NCI-H146 treated with DMSO at 0.1 percent for 48 hours (cell line): Measurements from ENCODE around the gene PSMD12.
"Not testable (repeated sequence)": the region's sequence is repeated elsewhere in the genome, so short reads cannot be mapped to it uniquely, and the experiment has no call there.

Experiments used
- DNase-seq: peaks from one replicate; lab custom pipeline; 2025; ENCODE audit not compliant: unreplicated experiment; lab: John Stamatoyannopoulos, UW

Gene PSMD12

GRCh38 chr17:67366193-67367157, at the start of gene PSMD12:
Gene PSMD12 (minus strand): TSS chr17:67366577. CDS start chr17:67366519, 58 bp downstream.
- peak; percentile 74 for DNase-seq

DNA sequence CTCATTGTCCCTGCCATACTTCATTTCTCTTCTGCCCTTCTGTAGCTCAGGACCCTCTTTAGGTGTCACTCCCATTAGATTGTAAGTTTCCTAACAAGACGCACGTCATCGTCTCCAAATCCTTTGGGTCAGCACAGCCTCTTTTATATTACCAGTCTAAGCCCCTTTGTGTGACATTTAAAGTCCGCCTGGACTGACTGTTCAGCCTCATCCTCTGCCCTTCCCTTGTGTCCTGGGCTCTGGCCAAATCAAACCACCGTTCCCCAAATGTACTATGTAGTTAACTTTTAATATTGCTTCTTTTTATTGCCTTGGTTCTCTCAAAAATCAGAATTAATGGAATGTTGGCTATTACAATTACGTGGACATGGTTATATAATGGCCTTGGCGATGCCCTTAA, 48.9 kb upstream of the PSMD12 start:
- DNase-seq, result no peak

DNA sequence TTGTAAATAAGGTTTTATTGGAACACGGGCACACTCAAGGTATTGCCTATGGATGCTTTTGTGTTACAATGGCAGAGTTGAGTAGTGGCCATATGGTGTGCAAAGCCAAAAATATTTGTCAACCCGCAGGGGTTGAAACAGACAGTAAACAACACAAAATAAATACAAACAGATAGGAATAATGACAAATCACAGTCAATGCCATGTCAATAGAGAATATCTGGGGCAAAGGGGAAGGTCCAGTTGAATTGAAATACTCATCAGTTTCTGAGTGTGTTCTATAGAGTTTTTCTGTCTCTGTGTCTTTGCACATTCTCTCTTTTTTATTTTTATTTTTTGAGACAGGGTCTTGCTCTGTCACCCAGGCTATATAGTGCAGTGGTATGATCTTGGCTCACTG, 48.2 kb upstream of the PSMD12 start:
- no peak for DNase-seq

DNA sequence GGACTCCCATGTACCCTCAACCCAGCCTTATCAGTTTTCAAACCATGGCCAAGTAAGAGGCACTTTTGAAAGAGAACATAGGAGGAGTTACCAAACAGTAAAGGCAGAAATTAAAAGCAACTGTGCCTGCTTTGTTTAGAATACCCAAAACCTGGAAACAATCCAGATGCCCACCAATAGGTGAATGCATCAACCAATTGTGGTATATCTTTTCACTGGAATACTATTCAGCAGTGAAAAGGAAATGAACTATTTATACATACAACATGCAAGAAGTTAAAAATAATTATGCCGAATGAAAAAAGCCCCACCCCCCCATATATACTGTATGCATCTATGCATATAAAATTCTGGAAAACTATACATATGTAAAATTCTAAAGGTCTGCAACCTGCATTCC, 47.8 kb upstream of the PSMD12 start:
- DNase-seq, result no peak

GRCh38 chr17:67413388-67413787, 47.0 kb upstream of the PSMD12 start:
- DNase-seq, result no peak

- DNase-seq, result no peak
Observed at GRCh38 chr17:67412941-67413340, 46.6 kb upstream of the PSMD12 start.

GRCh38 chr17:67412032-67412431, 45.7 kb upstream of the PSMD12 start:
- DNase-seq, result no peak

- no peak for DNase-seq
Observed at GRCh38 chr17:67411397-67411796, 45.0 kb upstream of the PSMD12 start.

- DNase-seq, result not testable (repeated sequence)
Observed at GRCh38 chr17:67408455-67408830, 42.1 kb upstream of the PSMD12 start.

DNA sequence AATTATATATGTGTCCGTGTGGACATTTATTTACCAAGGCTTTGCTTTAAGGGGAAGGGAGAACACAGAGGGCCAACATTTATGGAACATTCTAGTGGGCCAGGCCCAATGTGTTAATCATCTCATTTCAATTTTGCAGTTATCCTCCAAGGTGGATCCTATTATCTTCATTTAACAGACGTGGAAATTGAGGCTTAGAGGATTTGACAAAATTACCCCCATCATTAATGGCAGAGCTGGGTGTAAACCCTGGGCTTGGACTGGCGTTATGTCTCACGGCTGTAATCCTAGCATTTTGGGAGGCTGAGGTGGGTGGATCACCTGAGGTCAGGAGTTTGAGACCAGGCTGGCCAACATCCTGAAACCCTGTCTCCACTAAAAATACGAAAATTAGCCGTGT, 37.1 kb upstream of the PSMD12 start:
- DNase-seq, result no peak

GRCh38 chr17:67403065-67403464, 36.7 kb upstream of the PSMD12 start:
- DNase-seq, result no peak

DNA sequence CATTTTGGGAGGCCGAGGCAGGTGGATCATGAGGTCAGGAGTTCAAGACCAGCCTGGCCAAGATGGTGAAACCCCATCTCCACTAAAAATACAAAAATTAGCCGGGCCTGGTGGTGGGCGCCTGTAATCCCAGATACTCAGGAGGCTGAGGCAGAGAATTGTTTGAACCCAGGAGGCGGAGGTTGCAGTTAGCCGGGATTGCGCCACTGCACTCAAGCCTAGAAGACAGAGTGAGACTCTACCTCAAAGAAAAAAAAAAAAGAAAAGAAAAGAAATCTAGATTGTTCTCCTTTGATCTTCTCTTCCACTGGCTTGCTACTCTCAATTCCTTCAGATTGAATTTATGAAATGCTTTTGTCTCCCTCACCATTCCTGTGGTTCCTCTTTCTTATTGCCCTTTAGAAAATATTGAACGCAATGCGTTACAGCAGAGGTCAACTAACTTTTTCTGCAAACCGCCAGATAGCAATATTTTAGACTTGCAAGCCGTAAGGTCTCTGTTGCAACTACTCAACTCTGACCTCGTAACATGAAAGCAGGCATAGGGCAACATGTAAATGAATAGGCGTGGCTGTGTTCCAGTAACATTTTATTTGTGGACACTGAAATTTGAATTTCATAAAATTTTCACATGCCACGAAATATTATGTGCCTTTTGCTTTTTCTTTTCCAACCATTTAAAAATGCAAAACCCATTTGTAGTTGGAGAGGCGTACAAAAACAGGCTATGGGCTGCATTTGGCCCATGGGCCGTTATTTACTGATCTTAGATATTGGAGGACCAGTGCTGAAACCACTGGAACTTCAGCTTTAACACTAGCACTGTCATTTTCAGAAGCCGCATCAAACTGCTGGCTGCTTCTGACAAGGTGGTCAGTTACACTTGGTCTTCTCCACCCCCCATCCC, 35.5 kb upstream of the PSMD12 start:
- no peak for DNase-seq

GRCh38 chr17:67401106-67401505, 34.7 kb upstream of the PSMD12 start:
- DNase-seq, result no peak

GRCh38 chr17:67400193-67400592, 33.8 kb upstream of the PSMD12 start:
- DNase-seq, result no peak

- no peak for DNase-seq
Observed at GRCh38 chr17:67399676-67400075, 33.3 kb upstream of the PSMD12 start.

- DNase-seq, result no peak
Observed at GRCh38 chr17:67393809-67394397, 27.5 kb upstream of the PSMD12 start.

DNA sequence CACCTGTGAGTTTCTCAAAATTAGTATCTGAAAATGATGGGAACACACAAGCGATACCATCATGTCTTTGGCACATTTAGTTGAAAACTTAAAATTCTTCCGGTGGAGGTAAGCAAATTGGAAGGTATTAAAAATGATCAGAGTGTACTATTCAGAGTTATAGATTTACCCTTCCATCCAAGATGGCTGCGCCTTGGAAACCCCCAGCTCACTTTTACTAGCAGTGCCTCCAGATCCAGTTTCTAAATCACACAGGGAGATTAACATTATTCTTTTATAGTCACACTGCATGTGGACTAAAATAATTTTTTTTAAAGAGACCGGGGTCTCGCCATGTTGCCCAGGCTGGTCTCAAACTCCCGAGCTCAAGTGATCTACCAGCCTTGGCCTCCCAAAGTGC, 25.7 kb upstream of the PSMD12 start:
- no peak for DNase-seq

- no peak for DNase-seq
Observed at GRCh38 chr17:67390646-67391361, 24.4 kb upstream of the PSMD12 start.

DNA sequence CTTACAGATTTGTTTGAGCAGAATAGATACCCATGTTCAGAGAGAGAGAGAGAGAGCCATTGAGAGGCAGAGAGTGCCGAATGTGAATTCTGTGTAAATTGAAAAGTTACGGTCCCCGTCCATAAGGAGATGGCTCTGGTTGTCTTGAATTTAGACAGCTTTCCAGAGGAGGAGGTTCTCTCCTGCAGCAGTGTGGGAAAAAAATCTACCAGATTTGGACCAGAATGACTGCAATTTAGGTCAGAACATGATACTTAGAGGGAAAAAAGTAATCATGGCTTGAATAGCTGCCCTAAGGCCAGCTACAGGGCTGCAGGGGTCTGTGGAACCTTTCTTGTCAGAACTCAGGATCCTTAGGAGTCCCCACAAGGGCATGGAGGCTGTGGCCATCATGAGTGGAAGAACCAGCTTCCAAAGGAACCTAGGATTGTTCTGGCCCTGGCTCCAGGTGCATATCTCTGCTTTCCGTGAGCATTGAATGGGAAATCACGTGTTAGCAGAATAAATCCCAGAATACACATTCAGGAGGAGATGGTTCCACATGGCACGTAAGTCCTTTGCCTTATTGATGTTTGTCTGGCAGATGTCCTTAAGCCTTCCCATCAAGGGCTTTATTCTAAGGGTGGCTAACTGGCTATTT, 23.7 kb upstream of the PSMD12 start:
- DNase-seq, result no peak

DNA sequence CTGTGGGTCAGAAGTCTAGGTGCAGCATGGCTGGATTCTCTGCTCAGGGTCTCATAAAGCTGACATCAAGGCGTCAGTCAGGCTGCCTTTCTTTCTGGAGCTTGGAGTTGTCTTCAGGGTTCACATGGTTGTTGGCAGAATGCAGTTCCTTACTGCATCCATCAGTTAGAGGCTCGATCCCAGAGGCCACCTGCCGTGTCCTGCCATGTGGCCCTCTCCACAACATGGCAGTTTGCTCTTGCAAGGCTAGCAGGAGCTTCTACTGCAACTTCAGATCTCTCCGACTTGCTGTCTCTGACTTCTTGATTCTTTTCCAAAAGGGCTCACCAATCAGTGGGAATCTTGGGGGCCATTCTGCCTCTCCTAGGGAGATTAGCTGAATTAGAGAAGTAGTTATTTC, 22.6 kb upstream of the PSMD12 start:
- DNase-seq, result no peak
